Measurements from ENCODE around the gene RUFY4. TPM values are rescaled to one million over a fixed set of nuclear protein-coding genes. Genes with fewer than 3 reads are reported as not detected.

Gene RUFY4
- total and polyA plus RNA-seq, 2 donors (not counting 3 experiments of a cell fraction or from before 2014, with no cell fraction given), result not detected

DNA sequence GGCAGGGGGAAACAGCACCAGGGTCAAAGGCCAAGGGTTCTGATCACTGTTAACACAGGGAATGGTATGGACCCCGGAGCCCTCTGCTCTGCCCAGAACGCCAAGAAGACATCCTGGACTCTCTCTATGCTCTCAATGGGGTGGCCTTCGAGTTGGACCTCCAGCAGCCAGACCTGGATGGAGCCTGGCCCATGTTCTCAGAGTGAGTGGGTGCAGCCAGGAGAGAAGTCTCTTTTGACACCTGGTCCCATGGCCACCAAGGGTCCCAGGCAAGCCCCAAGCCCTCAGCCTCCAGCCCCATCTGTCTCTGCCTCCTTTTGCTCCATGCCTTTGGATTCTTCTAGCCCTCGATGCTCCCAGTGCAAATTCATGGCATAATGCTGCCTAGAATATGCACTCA is 4.1 kb downstream of the RUFY4 start:
- no peak overlapping the region for H3K9ac ChIP-seq (replicated peaks; ENCODE audit: extremely low read depth, insufficient read depth, low read length)
- H2AFZ ChIP-seq (ENCODE audit: low read depth, low read length), result no peak overlapping the region
- H4K20me1 ChIP-seq (replicated peaks; ENCODE audit: control insufficient read depth, extremely low read depth, insufficient read depth, low read length), result no peaks in the 10 kb centered on the region
- DNase-seq (ENCODE audit: low read depth, low spot score) (no peak), FAIRE-seq (no peak)
- H3K4me2 ChIP-seq (ENCODE audit: insufficient read depth, low read length), result no peak overlapping the region
- TF ChIP-seq POLR2AphosphoS5 (IDR thresholded peaks at IDR 0.05; ENCODE audit: insufficient read depth, low read depth, low read length) (no peak), JUN (IDR thresholded peaks at IDR 0.05; ENCODE audit: borderline replicate concordance, insufficient read depth, insufficient read length, low read depth) (no peak), EZH2 (IDR thresholded peaks at IDR 0.05; ENCODE audit: borderline replicate concordance, low read depth, low read length, severe bottlenecking) (no peak), GATA2 (IDR thresholded peaks at IDR 0.05; ENCODE audit: insufficient read depth, insufficient read length, low read depth, low read length) (no peak), MYC (IDR thresholded peaks at IDR 0.05; ENCODE audit: low read depth, low read length) (no peak), POLR2A (IDR thresholded peaks at IDR 0.05; ENCODE audit: low read depth, low read length) (no peak), FOS (IDR thresholded peaks at IDR 0.05; ENCODE audit: borderline replicate concordance, insufficient read depth, low read length) (no peak)
- TF ChIP-seq, protein P1, sequence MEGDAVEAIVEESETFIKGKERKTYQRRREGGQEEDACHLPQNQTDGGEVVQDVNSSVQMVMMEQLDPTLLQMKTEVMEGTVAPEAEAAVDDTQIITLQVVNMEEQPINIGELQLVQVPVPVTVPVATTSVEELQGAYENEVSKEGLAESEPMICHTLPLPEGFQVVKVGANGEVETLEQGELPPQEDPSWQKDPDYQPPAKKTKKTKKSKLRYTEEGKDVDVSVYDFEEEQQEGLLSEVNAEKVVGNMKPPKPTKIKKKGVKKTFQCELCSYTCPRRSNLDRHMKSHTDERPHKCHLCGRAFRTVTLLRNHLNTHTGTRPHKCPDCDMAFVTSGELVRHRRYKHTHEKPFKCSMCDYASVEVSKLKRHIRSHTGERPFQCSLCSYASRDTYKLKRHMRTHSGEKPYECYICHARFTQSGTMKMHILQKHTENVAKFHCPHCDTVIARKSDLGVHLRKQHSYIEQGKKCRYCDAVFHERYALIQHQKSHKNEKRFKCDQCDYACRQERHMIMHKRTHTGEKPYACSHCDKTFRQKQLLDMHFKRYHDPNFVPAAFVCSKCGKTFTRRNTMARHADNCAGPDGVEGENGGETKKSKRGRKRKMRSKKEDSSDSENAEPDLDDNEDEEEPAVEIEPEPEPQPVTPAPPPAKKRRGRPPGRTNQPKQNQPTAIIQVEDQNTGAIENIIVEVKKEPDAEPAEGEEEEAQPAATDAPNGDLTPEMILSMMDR (IDR thresholded peaks at IDR 0.05; ENCODE audit: extremely low read depth in 1 of 2, insufficient read depth in 1 of 2, low read depth in 1 of 2, low read length in 2 of 2), result no peak
- TF ChIP-seq, protein P2, sequence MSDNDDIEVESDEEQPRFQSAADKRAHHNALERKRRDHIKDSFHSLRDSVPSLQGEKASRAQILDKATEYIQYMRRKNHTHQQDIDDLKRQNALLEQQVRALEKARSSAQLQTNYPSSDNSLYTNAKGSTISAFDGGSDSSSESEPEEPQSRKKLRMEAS (IDR thresholded peaks at IDR 0.05; ENCODE audit: insufficient read depth, insufficient read length), result no peak
- H3K79me2 ChIP-seq (ENCODE audit: control insufficient read depth, insufficient read depth, low read length), result no peaks in the 10 kb centered on the region
- H3K4me1 ChIP-seq (ENCODE audit: control insufficient read depth, extremely low read depth, insufficient read depth, low read length), result no peaks in the 10 kb centered on the region
- peaks cover 0 to 1% of the 10 kb centered on the region in 2 experiments for H3K27me3 ChIP-seq (ENCODE audit: control insufficient read depth in 2 of 2, insufficient read depth in 2 of 2, low read length in 2 of 2)
- no peak overlapping the region for H3K4me3 ChIP-seq (replicated peaks in 1 of 3; ENCODE audit: insufficient read depth in 1 of 3, low read depth in 1 of 3, low read length in 3 of 3)
- CTCF ChIA-PET, result interaction anchor here (1.1 to 10.1 kb wide), 4 partner anchors 10 to 317 kb away, joined by 4 to 317 read pairs (median 4); no protein-coding TSS in a partner anchor
- POLR2A ChIA-PET, result interaction anchor here (0.9 kb wide), 1 partner anchor 284 kb away, joined by 3 read pairs; no protein-coding TSS in a partner anchor
- H3K36me3 ChIP-seq (ENCODE audit: control insufficient read depth in 2 of 2, extremely low read depth in 1 of 2, insufficient read depth in 2 of 2, low read length in 2 of 2), result no peaks in the 10 kb centered on the region
- H3K9me3 ChIP-seq (replicated peaks; ENCODE audit: control insufficient read depth, insufficient read depth, low read length), result no peaks in the 10 kb centered on the region
- intact Hi-C loops (cut with micrococcal nuclease), result no loop called here
- dilution Hi-C loops (cut with MboI; ENCODE audit: extremely low pct_ligation_motif_present, low sequenced_read_pairs), result no loop called here
- no peak overlapping the region for H3K27ac ChIP-seq (ENCODE audit: insufficient read depth, low read depth, low read length)
- H3K9me1 ChIP-seq (replicated peaks; ENCODE audit: control insufficient read depth, extremely low read depth, insufficient read depth, low read length), result no peaks in the 10 kb centered on the region
- no TSS peak for BruUV-seq (replicated peaks)

All from endothelial cell of umbilical vein (primary cell).